HG03064 (cell line): ENCODE data around the gene ZNF718.
"Not testable (repeated sequence)": the region's sequence is repeated elsewhere in the genome, so short reads cannot be mapped to it uniquely, and the experiment has no call there.

ENCODE experiments used
- ATAC-seq: cut with Tn5 transposase; IDR thresholded peaks from one replicate; pipeline ENCODE4 v1.9.1; 2021; ENCODE audit warnings: low read depth; ENCODE audit not compliant: unreplicated experiment

Gene ZNF718

DNA sequence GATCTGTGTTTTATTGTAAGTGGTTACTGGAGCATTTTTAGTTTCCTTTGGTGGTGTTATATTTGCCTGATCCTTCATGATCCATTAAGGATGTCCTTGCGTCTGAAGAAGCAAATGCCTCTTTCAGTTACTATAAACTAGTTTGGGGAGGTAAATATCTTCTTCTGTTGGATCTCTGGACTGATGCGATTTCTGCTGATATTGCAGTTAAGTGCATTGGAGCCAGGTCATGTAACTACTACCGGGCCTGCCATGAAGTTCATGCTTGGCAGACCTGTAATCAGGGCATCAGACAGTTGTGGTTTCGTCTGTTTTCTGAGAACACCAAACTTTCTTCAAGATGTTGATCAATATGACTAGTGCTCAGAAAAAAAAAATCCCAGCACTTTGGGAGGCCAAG lies 22.9 kb downstream of the ZNF718 start:
- ATAC-seq = no peak

DNA sequence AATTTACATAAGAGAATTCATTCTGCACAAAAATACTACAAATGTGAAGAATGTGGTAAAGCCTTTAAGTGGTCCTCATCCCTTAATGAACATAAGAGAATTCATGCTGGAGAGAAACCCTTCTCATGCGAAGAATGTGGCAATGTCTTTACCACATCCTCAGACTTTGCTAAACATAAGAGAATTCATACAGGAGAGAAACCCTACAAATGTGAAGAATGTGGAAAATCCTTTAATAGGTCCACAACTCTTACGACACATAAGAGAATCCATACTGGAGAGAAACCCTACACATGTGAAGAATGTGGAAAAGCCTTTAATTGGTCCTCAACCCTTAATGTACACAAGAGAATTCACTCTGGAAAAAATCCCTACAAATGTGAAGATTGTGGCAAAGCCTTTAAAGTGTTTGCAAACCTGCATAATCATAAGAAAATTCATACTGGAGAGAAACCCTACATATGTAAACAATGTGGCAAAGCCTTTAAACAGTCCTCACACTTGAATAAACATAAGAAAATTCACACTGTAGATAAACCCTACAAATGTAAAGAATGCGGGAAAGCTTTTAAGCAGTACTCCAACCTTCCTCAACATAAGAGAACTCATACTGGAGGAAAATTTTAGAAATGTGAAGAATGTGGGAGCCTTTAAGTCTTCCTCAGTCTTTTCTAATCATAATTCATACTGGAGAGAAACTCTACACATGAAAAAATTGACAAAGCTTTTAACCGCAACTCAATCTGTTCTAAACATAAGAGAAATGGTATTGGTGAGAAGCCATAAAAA lies 37.4 kb downstream of the ZNF718 start:
- no peak for ATAC-seq

DNA sequence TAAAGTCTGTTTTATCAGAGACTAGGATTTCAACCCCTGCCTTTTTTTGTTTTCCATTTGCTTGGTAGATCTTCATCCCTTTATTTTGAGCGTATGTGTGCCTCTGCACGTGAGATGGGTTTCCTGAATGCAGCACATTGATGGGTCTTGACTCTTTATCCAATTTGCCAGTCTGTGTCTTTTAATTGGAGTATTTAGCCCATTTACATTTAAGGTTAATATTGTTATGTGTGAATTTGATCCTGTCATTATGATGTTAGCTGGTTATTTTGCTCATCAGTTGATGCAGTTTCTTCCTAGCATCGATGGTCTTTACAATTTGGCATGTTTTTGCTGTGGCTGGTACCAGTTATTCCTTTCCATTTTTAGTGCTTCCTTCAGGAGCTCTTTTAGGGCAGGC lies 45.3 kb downstream of the ZNF718 start:
- not testable (repeated sequence) for ATAC-seq

DNA sequence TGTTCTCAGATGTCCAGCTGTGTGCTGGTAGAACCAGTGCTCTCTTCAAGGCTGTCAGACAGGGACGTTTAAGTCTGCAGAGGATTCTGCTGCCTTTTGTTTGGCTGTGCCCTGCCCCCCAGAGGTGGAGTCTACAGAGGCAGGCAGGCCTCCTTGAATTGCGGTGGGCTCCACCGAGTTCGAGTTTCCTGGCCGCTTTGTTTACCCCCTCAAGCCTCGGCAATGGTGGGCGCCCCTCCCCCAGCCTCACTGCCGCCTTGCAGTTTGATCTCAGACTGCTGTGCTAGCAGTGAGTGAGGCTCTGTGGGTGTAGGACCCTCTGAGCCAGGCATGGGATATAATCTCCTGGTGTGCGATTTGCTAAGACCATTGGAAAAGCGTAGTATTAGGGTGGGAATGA lies 47.0 kb downstream of the ZNF718 start:
- not testable (repeated sequence) for ATAC-seq

DNA sequence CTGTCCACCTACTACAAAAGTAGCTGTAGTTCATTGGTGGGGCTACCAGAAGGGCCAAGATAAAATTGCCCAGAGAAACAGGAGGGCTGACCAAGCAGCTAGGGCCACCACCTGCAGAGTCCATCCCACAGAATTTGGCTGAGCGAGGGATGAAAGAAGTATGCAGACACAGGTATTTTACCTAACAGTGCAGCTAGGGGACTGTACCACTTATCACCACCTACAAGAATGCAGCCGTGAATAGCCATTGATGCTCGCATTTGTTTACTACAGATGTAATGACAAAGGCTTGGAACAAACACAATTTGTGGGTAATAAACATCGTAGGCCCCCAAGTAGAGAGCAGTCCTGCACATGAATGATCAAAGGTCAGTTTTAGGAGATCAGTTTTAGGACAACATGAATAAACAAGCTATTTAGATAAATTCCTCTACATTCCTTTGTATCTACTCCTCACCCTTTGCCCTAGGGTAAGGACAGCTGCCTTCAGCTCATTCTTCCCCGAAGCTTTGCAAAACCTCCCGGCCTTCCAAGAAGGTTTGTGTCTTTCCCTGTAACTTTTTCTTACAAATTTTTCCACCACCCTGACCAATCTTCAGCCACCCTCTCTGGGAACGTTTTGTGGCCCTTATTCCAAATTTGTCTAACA lies 49.5 kb downstream of the ZNF718 start:
- ATAC-seq = no peak

DNA sequence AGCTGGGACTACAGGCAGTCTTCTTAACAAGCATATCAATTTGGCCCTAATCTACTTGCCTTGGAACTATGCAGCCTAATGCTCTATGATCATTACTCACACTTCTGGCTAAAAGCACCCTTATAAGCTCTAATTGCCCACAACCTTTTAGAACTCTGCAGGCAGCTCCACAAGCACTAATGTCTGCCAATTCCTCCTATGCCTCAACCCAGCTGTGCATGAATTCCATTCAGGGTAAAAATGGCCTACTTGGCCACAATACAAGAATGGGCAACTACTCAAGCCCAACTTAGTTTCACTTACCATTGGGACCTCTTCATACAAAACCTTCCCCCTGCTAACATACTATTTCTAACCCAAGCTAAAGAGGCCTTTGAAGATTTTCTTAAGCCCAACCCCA lies 51.7 kb downstream of the ZNF718 start:
- no peak for ATAC-seq

DNA sequence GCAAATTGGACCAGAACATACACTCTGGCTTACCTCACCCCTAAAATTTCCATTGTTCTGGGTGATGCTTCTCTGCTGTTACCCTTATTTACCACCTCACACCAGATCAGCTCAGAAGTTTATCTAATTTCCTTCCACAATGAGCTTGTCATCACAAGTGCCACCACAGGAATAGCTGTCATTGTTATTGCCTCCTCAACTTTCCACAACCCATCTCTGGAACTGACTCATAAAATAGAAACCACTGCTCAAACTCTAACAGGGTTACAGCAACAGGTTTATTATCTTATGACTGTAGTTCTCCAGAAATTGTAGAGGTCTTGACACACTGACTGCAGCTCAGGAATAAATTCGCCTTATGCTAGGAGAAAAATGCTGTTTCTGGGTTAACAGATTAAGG lies 52.7 kb downstream of the ZNF718 start:
- ATAC-seq = no peak

DNA sequence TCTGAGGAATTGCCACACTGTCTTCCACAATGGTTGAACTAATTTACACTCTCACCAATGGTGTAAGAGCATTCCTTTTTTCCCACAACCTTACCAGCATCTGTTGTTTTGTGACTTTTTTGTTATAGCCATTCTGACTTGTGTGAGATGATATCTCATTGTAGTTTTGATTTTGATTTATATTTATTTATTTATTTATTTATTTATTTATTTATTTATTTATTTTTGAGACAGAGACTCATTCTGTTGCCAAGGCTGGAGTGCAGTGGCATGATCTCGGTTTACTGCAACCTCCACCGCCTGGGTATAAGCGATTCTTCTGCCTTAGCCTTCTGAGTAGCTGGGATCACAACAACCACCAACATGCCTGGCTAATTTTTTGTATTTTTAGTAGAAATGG lies 57.9 kb downstream of the ZNF718 start:
- not testable (repeated sequence) for ATAC-seq

DNA sequence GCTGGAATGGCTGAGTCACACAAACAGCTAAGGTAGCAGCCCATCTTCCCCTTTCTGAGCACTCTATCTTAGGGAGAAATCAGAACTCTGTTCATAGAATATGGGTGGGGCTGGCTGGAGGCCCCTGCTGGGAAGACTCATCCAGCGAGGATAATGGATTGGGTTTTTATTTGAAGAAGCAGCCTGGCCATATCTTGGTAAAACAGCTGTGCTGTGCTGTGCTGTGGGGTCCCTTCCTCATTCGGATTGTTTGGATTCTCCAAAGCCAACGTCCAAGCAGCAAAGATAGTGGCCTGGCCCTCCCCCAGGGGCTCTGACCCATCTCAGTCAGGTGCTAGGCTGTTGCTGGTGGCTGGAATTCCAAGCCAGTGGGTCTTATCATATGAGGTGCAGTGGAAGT lies 63.8 kb downstream of the ZNF718 start:
- ATAC-seq = no peak

DNA sequence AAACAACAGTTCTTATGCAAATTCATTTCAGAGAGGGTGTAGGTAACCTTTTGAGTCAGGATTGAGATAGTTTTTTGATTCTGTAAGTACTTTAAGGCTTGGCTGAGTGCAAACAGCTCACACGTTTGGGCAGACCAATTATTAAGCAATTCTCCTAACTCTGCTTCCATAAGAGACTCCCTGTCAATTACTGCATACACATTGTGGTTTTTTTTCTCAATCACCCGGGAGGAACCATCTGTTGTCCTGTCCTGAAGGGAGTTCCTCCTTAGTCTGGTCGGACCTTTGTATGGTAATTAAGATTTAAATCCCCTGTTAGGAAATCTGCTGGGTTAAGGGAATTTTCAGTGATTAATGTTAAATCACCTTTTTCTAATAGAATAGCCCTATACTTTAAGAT lies 70.9 kb downstream of the ZNF718 start:
- not testable (repeated sequence) for ATAC-seq

DNA sequence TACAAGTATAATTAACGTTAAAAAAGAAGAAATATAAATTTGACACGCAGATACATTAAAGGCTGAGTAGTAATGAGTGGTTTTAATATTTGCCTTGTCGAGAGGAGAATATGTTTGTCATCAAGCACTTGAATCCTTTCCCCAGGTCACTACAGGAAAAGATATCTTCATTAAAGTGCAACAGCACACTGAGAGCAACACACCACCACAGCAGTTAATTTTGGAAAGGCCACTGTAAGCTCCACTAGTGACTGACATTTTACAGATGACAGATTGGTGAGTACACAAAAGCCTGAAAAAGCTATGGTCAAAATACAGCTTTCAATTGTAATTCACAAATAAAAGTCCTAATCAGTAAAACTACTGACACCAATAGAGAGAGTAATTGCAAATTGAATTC lies 76.6 kb downstream of the ZNF718 start:
- no peak for ATAC-seq

DNA sequence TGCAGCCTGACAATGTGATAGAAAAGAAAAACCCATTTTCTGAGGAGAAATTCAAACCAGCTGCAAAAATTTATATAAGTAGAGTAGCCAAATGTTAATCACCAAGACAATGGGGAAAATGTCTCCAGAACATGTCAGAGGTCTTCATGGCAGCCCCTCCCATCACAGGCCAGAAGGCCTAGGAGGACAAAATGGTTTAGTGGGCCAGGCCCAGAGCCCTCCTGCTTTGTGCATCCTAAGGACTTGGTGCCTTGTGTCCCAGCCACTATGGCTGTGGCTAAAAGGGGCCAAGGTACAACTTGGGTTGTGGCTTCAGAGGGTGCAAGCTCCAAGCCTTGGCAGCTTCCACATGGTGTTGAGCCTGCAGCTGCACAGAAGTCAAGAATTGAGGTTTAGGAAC lies 78.5 kb downstream of the ZNF718 start:
- ATAC-seq = not testable (repeated sequence)

DNA sequence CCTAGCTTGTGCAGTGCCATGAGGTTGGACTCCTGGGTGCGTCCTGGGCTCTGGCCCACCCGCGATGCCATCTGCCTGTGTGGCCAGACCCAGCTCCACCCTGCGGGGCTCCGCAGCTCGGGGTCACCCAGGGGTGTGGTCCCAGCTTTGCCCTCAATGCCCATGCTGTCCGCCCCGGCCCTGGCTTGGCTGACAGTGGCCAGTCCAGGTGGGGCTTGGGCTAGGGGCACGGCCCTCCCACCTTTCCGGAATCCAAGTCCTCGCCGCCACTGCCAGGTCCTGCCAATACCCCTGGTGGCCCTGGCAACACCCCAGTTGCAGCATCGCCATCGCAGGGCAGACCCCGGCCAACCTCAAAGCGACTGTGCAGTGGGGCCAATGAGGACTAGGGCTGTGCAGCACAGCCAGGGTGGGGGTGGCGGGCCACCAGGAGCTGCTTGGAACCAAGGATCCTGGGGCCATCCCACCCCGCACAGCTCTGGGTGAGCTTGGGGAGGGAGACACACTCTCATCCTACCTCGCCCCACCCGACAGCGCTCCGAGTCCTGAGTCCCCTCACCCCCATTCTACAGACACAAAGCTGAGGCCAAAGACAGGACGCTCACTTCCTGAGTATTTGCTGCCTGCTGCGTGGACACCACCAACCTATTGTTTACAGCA lies 80.9 kb downstream of the ZNF718 start:
- no peak for ATAC-seq

DNA sequence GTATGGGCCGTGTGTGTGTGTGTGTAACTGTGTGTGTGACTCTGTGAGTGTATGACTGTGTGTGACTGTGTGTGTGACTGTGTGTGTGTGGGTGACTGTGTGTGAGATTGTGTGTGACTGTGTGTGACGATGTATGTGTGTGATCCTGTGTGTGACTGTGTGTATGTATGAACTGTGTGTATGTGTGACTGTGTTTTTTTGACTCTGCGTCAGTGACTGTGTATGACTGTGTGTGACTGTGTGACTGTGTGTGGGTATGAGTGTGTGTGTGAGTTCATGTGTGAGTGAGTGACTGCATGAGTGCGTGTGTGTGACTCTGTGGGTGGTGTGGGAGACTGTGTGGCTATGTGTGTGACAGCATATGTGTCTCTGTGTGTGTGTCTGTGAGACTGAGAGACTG lies 81.8 kb downstream of the ZNF718 start:
- ATAC-seq = no peak

DNA sequence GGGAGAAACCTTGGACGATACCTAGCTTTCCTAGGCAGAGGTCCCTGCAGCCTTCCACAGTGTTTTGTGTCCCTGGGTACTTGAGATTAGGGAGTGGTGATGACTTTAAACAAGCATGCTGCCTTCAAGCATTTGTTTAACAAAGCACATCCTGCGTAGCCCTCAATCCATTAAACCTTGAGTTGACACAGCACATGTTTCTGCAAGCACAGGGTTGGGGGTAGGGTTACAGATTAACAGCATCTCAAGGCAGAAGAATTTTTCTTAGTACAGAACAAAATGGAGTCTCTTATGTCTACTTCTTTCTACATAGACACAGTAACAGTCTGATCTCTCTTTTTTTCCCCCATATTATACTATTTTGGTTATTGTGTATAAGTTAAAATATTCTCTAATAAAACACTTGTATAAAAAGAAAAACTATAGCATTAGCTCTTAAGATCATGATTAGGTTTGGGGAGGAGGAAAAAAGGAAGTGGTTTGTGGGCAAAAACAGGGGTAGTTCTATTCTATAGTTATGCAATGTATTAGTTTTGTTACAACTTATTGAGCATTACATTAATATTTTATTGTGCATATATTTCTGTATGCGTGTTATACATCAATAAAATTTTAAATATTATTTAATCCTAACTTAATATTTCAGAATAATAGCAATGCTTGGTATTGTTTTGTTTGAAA lies 84.3 kb downstream of the ZNF718 start:
- ATAC-seq = not testable (repeated sequence)

DNA sequence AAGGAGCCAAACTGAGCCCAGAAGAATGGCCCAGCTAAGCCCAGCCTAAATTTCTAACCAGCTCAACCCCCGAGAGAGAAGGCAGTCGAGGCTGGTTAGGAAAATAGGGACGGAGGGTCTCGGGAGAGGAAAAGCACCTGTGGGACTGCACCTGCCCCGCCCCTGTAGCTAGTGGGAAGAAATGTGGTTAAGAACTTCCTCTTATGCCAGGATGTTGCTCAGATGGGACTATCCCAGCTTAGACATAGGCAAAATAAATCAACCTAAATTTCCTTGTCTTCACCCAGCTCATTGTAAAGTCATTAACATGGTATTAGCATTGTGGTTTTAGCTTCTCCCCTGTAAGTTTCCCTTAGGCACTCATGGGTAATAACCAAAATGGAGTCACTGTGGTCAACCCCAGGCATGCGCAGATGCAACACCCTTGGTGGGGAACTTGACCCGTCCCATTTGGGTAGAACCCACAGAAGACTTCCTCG lies 86.8 kb downstream of the ZNF718 start:
- no peak for ATAC-seq

DNA sequence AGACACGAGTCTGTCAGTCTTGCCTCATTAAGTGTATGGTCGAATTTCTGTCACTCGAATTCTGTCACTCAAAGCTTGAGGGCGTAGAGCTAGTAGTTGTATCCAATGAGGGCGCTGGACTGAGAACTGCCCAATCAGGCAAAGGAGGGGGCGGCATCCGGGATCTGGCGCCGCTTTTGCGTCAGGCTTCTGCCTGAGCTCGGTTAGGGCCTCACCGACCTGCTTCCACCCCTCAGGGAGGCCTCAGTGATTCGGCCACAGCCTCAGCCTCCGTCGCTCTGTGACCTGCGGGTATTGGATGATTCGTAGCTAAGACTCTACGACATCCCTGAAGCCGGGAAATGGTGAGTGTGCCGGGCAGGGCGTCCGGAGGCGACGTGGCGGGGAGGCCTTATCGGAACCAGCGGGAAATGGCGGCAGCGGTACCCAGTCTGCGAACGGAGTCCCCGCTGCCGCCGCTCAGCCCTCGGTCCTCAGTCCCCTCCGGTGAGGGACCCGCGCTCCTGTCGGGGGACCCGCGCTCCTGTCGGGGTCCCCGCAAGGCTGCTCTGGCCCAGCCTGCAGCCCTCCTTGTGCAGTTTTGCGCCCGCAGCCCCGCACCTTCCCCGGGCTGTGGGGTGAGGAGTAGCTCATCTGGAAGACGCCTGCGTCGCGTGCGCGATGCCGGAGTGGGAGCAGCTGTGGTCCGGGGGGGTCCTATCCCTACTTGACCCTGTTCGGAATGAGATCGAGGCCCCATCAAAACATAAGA lies 88.3 kb downstream of the ZNF718 start:
- no peak for ATAC-seq

DNA sequence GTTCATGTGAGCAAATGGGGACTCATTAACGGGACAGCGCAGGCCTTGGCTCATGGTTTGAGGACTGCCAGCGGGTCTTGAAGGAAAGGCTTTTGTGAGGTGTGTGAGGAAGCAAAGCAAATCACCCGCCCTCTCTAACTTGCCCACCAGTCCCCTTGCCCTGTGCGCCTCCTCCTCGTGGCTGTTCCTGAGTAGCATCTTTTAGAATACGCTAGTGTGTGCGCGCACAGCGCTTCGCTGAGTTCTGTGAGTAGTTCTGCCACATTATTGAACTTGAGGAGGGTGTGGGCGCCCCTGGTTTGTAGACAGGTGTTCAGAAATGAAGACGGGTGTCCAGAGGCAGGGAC lies 88.9 kb downstream of the ZNF718 start:
- ATAC-seq = not testable (repeated sequence)
